IPS DF 4.7 (cell line): Measurements from ENCODE around the gene SRGN.

Experiments
- DNase-seq: peaks from one replicate; pipeline ENCODE4 v3.0.0-alpha.2; 2013; ENCODE audit warnings: low spot score; ENCODE audit errors: extremely low read depth

Gene SRGN

DNA sequence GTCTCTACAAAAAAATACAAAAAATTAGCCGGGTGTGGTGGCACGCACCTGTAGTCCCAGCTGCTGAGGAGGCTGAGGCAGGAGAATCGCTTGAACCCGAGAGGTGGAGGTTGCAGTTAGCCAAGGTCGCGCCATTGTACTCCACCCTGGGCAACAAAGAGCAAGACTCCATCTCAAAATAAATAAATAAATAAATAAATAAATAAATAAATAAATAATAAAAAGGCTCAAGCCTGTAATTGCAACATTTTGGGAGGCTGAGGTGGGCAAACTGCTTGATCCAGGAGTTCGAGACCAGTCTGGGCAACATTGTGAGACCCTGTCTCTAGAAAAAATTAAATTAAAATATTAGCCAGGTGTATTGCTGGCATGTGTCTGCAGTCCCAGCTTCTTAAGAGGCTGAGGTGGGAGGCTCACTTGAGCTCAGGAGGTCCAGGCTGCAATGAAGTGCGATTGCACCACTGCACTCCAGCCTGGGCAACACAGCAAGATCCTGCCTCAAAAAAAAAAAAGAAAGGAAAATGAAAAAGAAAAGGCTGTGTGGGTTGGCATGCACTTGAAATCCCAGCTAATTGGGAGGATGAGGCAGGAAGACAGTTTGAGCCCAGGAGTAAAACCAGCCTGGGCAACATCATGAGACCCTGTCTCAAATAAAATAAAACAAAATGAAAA lies 27.6 kb upstream of the SRGN start:
- DNase-seq: no peak

- DNase-seq: no peak
Measured at GRCh38 chr10:69061305-69062161, 26.4 kb upstream of the SRGN start.

DNA sequence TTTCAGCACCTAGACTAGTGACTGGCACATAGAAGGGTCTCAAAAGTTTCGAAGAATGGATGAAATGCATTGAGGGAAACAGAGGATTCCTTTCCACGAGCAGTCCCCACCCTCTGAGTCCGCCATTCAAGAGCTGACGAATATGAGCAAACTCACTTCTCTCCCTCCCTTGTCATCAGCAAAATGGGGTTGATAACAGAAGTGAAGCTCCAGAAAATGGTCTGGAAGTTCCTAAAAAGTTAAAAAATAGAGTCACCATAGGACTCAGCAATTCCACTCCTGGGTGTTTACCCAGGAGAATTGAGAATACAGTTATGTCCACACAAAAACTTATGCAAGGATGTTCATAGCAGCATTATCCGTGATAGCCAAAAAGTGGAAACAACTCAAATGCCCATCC lies 25.0 kb upstream of the SRGN start:
- no peak for DNase-seq

- DNase-seq: no peak
Measured at GRCh38 chr10:69064762-69065328, 23.1 kb upstream of the SRGN start.

DNA sequence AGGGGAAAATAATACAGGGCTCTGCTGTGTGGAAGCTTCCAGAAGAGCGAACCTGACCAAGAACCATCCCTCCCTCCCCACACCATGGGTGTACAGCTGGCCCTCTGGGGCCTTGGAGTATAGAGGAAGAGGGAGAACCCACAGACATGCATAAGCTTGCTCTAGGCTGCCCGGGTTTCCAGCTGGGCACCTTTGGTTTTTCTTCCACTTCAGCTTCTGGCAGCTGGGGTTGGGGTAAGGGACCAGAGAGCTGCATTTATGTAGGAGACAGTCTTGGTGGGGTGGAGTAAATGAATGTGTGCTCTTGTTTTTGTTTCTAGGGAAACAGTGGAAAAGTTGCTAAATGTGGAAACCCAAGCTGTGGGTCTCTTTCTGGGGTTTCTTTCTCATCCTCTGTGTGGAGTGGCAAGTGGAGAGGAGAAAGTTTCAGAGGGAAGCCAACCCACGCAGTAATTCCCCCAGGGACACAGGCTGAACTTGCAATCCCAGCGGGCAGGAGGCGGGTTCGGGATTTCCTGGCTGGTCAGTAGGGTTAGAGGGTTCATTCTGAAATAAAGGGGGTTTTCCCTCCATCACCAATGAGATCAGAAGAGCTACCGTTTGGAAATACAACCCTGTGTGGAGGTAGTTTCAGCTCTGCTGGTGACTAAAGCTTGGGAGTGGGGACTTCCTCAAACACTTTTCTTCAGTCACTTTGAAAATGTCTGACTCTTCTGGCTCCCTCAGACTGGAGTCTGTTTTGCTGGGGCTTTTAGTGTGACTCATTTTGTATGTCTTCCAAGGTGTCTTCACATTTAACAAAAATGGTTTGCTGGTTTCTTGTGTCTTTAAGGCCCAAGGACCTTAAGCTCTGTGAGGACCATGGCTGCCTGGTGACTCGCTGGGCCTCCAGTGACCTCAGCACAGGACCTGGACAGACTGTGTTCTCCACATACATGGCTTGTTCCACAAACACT lies 22.2 kb upstream of the SRGN start:
- DNase-seq: no peak

DNA sequence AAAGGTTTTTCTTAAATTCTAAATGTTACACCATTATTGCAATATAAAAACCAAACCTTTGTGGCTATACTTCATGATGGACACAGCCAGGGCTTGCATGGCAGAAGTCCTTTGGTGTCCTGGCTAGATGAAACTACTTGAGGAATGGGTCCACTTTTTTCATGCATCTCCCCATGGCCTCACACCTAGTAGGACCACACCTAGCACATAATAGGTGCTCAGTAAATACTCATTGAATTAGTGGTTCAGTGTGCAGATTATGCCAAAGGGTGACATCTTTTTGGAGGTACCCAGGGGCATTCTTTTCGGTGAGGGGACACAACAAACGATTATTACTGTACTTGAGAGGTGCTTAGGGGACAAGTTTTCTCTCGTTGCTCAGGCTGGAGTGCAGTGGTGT lies 20.7 kb upstream of the SRGN start:
- DNase-seq: no peak

DNA sequence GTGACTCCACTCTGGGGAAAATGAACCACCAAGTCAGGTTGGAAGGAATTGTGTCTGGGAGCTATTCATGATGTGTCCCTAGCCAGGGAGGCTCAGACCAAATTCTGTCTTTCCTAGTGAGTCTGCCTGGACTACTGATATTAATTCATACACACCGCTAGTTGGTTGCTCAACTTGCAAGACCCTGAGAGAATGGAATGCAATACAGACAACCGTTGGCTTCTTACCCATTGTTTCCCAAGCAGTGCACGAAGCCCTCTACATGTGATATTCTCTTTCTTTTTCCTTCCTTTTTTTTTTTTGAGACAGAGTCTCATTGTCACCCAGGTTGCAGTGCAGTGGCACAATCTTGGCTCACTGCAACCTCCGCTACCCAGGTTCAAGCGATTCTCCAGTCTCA lies 19.4 kb upstream of the SRGN start:
- no peak for DNase-seq

DNA sequence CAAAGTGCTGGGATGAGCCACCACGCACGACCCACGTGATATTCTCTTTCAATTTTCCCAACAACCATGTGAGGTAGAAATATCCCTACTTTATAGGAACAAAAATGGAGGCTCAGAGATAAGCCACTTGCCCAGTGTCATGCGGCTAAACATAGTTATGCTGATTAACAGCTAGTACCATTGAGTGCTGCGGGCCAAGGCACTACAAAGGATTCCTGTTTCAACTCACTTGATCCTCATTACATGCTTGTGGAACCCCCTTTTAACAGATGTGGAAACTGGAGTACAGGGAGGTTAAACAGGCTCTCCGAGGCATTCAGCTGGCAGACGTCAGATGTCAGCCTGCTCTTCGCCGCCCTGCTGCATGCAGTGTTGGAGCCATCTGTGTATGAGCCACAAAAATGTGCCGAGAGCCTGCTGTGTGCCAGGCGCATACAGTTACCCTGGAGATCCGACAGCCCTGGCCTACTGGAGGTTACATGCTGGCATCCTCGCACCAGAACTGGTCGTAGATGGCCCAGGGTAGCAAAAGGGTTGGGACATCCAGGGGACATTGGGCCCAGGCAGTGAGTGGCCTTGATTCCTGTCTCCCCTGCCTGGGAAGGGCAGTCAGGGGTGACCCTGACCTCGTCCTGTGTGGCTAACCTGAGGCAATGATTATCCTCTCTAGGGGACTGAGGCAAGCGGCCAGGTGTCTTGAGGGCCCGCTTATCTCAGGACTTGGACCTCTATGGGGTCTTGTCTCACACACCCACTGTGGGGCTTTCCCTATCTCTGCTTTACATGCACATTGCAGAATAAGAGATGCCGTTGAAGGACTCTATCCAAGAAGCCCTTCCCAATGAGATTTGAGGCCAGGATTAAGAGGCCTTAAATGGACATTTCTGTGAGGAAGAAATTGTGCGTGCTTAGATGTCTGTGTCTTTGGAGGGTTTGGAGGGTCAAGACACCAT lies 18.5 kb upstream of the SRGN start:
- DNase-seq: no peak

- no peak for DNase-seq
Measured at GRCh38 chr10:69070951-69071350, 17.0 kb upstream of the SRGN start.

- DNase-seq: no peak
Measured at GRCh38 chr10:69071610-69072009, 16.3 kb upstream of the SRGN start.

- DNase-seq: no peak
Measured at GRCh38 chr10:69073026-69073425, 14.9 kb upstream of the SRGN start.

GRCh38 chr10:69073736-69074364 lies 14.1 kb upstream of the SRGN start:
- DNase-seq: no peak

DNA sequence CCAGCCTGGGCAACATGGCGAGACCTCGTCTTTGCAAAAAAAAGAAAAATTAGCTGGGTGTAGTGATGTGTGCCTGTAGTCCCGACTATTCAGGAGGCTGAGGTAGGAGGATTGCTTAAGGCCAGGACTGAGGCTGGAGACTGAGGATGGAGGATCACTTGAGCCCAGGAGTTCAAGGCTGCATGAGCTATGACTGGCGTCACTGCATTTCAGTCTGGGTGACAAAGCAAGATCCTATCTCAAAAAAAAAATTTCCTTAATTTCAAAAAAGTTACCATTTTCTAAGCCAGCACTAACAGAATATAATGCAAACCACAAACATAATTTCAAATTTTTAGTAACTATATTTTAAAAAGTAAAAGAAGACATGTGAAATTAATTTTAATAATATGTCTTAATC lies 13.4 kb upstream of the SRGN start:
- no peak for DNase-seq

- DNase-seq: no peak
Measured at GRCh38 chr10:69075431-69075830, 12.5 kb upstream of the SRGN start.

GRCh38 chr10:69078311-69078710 lies 9.6 kb upstream of the SRGN start:
- no peak for DNase-seq

DNA sequence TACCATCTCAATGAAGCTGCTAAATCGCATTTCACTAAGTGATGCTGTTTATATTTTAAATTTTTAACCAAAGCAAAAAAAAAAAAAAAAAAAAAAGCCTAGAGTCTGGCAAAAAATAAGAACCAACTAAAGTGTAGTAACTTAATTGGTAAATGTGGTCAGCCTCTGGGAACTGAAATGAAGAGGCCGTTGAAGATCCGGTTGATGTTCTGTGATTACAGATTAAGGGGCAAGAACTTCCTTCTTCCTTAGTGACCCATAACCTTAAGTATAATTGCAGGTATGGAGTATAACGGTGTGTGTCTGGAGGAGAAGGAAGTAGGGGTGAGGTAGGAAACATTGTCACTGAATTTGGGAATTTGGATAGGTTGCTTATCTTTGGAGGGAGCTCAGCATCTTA lies 7.7 kb upstream of the SRGN start:
- DNase-seq: no peak

DNA sequence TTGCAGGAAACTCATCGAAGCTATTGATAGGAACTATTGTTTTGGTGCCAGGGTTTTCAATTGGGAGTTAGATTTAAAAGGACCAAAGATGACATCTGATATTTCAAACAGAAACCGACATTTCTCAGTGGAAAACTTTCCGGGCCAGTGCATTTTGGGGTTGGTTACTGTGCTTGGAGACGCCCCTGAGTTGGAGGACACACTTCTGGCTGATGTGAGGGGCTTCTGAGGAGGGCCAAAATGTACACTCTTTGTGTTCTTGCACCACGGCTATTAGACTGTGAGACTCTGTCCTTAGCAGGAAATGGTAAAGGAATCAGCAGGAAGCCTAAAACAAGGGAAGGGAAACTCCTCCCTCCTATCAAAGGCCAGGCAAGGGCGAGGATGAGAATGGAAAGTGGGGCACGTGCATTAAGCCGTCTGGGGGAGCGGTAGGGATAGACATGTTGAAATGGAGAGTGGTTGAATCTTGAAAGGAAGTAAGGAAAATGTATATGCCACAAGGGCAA lies 1.8 kb upstream of the SRGN start:
- no peak for DNase-seq

DNA sequence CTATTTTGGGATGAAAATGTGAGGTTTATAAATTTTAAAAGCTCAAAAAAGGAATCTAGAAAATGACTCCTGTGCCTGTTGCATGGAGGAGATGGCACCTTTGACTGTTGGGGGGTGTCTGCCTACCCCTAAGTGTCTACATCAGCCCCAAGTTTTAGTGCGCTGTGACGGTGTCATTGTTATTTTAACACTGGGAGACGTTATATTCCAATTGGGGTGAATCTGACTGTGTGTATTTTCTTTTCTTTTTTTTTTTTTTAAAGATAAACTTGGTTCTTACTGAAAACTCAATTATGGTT lies 517 bp downstream of the SRGN start:
- no peak for DNase-seq

DNA sequence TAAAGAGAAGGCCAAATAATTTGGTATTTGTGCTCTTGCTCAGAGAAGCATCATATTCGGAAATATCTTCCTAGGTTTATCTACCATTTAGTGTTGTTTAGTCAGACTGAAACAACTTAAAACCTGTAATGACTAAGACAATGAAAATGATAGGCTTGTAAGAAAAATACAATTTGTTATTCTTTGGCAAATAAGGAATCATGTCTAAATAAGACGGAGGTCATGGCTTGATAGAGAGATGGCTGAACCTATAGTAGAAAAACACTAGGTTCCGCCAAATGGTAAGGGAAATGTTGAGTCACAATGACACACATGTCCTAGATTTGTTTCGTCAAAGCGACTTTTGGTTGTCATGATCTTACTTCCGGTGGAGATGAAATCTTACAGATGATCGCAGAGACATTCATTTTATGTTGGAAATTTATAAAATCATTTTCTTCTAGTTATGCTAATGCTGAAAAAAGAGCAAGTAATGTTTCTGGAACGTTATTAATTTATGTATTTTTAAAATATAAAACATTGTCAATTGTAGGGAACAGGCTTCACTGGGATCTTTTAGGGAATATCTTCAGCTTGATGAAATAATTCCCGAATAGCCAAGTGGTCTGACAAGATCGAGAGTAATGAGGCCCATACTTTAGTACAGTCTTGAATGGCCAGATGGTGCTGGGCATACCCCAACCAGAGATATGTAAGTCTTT lies 1.0 kb downstream of the SRGN start:
- DNase-seq: no peak
